HG02571 (cell line): ENCODE results near the gene AFF1.

Experiments used
- ATAC-seq: cut with Tn5 transposase; IDR thresholded peaks from one replicate; pipeline ENCODE4 v1.9.1; 2021; ENCODE audit warnings: mild to moderate bottlenecking, moderate library complexity; ENCODE audit not compliant: unreplicated experiment

The AFF1 gene

DNA sequence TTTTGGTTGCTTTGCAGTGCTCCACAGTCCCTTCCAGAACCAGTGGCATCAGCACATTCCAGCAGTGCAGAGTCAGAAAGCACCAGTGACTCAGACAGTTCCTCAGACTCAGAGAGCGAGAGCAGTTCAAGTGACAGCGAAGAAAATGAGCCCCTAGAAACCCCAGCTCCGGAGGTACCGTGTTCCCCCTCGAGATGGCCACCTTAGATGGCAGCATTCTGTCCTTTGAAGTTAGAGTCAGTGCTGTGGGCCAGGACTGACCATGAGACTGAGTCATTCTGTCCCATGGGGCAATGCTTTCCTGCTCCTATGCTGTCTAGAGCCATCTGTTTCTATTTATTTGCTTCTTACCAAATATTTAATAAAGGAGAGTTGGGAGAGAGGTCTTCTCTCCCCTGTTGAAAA, 173.3 kb downstream of the AFF1 start:
- ATAC-seq = no peak

DNA sequence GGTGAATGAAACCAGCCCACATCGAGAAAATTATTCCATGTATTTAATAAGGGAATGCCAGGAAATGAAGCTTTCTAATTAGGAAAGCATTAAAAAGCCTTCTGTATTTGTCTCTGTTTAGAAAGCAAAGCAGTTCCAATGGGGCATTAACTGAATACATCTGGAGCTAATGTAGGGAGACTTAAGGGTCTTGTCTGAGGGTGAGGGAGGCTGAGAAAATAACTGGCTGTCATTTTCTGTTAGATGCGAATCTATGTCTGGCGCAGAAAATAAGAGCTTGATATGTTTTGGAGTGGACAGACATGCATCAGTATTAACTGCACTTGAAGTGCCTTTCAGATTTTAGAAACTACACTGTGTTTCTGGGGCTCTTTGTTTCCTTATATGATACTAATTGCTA, 174.3 kb downstream of the AFF1 start:
- no peak for ATAC-seq

DNA sequence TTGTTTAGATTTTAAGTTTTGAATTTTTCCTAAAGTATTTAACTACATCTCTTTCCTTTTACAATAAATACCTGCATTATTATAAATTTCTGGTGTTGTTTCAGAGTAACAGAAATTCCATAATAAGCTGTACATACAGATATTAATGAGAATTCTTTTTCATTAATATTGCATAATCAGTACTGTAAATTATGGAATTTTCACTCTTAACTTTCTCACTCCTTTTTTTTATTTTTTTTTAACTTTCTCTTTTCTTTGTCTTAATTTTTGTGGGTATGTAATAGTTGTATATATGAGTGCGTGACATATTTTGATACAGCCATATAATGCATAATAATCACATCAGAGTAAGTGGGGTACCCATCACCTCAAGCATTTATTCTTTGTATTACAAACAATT, 175.1 kb downstream of the AFF1 start:
- no peak for ATAC-seq

DNA sequence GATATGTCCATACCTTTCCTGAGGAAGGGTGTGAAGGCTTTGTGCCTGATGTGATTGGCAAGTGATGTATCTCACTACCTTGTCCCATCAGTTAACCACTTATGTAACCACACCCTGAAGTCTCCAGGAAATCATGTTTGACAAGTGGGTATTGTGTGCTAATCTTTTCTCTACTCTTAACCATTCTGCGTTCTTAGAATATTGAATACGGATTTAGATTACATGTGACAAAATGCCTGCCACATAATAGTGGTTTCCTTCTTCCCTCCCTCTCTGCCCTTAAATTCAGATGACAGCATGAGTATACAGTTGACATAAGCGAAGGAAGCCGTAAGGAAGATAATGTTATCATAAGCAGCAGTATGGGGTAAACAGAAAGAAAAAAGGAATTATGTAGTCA, 177.3 kb downstream of the AFF1 start:
- ATAC-seq = no peak

DNA sequence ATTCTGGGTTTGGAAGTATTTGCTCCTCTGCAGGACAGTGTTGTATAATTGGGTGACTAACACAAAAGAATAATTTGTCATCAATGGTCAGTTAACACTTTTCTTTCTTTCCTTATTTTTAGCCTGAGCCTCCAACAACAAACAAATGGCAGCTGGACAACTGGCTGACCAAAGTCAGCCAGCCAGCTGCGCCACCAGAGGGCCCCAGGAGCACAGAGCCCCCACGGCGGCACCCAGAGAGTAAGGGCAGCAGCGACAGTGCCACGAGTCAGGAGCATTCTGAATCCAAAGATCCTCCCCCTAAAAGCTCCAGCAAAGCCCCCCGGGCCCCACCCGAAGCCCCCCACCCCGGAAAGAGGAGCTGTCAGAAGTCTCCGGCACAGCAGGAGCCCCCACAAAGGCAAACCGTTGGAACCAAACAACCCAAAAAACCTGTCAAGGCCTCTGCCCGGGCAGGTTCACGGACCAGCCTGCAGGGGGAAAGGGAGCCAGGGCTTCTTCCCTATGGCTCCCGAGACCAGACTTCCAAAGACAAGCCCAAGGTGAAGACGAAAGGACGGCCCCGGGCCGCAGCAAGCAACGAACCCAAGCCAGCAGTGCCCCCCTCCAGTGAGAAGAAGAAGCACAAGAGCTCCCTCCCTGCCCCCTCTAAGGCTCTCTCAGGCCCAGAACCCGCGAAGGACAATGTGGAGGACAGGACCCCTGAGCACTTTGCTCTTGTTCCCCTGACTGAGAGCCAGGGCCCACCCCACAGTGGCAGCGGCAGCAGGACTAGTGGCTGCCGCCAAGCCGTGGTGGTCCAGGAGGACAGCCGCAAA, 179.6 kb downstream of the AFF1 start:
- no peak for ATAC-seq

DNA sequence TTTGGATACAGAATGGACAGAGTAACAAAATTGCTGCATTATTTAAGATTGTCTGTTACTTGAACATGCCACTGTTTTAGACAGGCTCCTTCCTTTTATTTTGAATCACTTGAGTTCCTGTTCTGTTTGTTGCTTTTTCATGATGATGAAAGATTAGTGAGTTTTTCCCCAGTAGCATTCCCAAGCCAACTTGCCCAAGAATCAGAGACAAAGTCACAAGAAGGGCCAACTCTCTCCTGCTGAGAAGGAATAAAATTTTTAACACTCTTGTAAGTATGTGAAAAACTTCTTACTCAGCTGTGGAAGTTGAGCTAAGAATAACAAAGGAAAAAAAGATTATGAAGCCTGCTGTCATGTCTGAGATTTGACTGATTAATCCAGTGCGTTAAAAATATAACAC, 181.4 kb downstream of the AFF1 start:
- ATAC-seq = no peak

DNA sequence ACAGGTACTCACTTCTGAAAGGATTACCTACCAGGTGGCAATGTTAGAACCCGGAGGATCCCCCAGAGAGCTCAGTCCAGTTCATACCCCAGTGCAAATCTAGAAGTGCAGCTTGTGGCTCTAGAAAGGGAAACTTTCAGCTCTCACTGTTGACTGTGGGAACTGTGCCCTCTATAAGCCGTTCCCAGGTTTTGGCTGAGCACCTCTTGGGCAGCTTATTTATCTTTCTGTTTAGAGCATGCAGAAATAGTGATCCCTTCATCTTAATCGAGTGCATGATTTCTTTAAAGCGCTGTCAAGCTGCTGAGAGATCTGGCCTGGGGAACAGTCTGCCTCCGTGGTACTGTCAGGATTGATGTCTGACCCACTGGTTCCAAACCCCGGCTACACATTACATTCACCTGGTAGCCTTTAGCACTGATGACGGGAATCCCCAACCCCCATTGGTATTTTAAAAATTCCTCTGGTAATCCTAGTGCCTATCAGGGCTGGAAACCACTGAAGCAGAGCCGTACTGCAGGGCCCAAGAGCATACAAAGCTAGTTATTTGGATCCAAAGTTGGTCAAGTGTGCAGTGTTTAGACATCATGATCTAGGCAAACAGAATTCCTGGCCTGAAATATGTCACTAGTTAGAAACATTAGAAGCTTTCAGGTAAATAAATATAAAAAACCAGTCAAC, 182.4 kb downstream of the AFF1 start:
- no peak for ATAC-seq

DNA sequence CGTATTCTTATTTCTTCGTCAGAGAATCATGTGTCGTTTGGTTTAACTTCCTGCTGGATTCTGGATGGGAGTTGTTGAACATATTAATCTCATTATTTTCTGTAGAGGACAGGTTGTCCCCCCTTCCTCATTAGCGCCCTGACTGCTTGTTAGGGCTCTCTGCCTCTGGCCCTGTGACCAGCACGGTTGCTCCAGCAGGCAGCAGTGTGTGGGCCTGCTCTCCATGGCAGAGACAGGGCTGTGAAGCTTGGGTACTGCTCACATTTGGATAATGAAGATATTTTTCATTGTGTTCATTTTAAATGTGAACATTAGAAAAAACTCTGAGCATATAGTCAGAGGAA, 182.9 kb downstream of the AFF1 start:
- no peak for ATAC-seq

DNA sequence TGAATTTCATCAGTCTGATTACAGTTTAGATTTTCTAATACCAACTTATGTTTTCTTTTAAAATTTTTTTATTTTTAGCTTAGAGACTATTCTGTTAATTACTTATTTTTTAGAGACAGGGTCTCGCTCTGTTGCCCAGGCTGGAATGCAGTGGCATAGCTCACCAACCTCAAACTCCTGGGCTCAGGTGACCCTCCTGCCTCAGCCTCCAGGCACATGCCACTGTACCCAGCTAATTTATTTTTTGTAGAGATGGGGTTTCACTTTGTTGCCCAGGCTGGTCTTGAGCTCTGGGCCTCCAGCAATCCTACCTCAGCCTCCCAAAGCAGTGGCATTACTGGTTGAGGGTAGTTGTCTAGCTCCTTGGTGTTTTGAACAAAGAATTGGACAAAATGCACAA, 183.6 kb downstream of the AFF1 start:
- ATAC-seq = no peak

DNA sequence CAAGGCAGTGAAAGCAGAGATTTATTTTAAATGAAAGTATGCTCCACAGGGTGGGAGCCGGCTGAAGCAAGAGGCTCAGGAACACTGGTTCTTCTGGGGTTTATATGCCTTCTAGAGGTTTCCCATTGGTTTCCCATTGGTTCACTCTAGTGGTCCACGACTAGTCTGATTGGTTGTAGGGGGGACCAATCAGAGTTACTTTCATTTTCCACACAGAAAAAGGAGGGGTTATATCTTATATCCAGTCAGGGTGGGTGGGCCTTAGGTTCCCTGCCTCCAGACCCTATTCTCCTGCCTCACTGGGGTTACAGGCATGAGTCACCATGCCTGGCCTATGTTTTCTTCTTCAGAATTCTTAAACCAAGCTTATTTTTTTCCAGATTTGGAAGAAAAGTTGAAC, 184.0 kb downstream of the AFF1 start:
- ATAC-seq = no peak

DNA sequence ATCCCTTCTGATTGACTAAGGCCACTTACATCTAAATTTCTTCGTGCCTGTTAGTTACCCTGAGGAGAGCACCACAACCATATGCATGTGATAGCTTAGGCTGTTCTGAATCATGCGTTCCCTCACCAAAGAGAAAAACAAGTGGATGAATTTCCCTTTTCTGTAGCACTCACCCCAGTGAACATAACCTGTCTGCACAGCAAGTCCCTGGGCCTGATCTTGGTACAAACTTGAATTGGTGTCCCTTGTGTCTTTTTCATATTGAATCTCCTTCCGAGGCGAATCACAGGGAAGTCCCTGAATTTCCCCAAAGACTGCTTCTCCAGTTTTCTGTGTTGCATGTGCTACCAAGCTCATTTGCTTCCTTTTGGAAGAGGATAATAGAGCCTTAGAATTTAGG, 185.2 kb downstream of the AFF1 start:
- no peak for ATAC-seq

DNA sequence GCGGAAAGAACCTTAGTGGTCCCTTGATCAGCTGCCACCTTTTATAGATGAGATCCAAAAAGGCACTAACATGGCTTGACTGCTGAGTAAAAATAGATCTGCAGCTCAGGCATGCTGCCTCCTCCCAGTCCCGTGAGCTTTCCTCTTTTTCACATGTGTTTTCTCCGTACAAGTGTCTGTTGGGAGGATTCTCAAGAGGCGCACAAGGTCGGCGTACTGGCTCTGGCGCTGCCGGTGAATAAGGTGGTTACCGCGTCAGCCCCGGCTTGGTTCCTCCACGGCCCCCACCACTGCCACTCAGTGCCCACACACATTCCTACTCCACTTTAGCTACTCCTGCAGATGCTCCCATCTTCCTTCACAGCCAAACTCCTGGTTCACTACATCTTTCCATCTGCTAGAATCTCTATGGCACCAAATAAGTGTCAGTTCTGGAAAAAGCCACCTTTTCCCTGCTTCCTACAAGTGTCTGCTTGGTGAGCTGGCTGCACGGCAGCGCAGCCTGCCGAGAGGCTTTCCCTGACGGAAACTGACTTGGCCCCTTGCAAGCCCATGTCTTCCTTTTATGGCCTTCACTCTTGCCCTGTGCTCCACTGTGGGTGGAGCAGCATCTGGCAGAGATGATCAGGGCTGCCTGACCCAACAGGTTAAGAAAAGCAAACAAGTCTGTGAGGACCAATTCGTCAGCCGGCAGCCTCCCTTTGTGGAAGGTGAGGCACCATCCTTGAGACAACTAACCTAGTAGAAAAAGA, 185.8 kb downstream of the AFF1 start:
- ATAC-seq = no peak

DNA sequence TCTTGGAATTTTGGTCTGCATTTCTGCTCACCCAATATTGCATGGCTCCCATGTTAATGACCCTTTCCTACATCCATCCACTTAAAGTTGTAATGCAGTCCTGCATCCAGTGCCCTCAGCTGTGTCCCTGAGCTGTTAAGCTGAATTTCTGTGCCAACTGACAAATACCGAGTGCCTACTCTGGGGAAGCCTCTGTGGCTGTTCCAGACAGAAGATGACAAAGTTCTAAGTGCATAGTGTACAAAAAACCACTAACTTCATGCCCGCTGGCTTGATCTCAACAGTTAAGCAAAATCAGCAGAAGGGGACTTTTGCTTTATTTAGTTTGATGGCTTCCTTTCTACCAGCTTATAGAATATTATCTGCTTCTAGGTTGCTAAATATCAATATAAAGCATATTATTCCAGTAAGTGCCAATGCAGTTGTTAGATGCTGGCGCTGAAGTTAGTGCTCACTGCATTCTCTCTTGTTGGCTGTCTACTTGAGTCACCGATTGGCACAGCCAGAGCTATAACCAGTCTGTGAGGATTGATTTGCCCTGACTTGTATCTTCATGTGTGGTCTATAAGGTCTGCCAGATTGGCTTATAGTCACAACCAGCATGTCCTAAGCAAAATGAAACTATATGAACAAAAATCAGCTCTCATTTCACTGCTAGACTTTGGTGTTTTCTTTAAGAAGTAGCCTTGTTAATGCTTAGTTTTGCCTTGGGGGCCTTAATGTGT, 186.7 kb downstream of the AFF1 start:
- no peak for ATAC-seq

DNA sequence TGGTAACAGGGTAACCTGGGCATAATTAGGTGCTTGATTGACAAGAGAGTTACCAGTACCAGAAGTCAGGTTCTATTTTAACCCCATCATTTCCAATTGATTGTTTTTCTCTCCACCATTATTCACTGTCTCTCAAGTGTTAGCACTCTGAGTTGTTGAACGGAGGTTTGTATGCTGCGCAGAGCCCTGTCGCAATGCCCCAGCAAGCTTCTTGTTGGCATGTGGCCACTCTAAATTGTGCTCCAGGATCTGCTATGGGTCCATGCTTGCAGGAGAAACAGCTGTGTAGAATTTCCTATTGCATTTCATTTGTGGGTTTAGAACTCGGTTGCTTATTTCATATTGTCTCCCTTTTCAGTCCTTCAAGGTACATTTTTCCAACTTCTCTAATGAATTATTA, 187.4 kb downstream of the AFF1 start:
- ATAC-seq = no peak

DNA sequence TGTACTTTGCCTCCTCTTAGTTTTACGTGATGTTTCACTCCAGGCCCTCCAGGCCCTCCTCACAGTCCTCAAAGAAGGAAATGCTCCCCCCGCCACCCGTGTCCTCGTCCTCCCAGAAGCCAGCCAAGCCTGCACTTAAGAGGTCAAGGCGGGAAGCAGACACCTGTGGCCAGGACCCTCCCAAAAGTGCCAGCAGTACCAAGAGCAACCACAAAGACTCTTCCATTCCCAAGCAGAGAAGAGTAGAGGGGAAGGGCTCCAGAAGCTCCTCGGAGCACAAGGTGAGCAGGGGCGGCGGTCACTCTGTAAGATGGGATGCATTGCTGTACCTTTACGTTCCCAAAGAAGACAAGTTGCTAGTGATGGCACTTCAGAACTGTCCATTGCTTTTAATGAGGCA, 191.2 kb downstream of the AFF1 start:
- ATAC-seq = no peak

DNA sequence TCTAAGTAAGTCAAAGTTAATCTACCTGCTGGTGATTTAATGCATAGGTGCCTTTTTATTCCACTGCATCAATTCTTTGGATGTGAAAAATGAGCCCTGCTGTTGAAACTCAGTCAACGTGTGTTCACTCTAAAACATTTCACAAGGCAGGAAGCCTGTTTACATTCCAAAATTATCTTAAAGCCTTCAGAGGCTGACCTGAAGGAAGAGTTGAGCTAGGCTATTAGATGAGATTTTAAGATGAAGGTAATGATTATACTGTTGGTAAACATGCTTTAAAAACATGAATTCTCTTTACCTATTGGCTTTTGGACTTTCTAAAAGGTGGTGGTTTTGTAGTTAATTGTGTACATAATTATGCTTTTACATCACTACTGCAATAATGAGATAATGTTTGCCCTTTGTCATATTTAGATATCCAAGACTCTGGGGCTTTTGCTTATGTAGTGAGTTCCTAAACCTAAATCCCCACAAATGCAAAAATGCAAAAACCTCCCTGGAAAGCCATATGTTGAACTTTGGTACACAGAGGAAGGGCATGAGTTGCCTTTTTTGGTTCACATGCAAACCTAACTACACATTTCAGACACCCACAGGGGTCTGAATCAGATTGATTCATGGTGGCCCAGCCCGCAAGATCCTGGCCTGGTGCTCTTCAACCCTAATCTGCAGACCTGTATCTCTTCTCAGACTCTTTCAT, 193.3 kb downstream of the AFF1 start:
- ATAC-seq = no peak

DNA sequence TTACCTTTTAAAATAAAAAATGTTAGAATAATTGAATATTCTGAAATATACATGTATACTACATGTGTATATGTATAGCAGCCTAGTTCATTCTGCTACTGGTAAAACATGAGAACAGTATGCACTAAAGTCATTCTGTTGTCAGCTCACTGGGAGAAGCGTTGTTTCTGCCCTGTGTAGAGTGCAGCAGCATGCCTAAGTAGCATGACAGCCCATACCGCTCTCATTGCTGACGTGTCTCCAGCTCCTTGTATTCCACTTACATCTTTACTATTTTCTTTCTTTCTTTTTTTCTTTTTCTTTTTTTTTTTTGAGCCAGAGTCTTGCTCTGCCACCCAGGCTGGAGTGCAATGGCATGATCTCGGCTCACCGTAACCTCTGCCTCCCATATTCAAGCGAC, 194.9 kb downstream of the AFF1 start:
- ATAC-seq = no peak

DNA sequence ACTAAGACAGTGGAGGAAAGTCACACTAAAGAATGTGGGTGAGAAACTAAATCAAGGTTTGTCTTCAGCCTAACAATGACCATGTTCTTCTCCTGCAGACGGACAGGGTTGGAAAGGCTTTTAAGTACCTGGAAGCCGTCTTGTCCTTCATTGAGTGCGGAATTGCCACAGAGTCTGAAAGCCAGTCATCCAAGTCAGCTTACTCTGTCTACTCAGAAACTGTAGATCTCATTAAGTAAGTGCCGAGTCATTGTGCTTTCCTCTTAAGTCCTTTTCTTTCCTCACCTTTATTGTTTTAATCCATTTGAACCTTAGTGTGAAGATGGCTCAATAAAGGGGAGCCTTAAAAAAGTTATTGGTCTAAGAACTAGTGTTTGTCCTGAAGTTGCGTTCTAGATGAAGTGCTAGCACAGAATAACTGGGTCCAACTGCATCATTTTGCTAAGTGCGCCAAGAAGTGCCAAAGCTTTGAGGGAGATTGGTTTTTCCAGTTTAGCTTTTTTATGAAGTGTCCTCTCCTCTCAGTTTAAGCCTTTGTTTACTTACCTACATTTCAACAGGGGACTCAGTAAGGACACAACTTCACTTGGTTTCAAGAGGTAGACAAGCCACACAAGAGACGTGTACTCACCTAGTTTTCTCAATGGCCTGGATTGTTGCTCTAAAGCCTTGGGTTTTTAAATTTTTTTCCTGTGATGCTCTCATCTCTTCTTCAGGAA, 196.3 kb downstream of the AFF1 start:
- no peak for ATAC-seq

DNA sequence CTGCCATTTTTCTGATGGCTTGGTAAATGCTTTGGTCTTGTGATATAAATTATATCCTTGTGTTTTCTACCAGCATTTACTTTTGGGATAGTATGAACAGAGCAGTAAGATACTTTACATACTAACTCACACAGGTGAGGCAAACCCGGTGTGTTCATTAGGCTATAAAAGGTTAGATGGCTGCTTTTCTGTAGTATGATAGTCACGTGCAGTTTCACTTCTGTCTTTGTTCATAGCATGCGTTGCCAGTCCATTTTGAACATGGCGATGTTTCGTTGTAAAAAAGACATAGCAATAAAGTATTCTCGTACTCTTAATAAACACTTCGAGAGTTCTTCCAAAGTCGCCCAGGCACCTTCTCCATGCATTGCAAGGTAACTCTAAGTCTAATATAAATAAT, 197.2 kb downstream of the AFF1 start:
- ATAC-seq = no peak

DNA sequence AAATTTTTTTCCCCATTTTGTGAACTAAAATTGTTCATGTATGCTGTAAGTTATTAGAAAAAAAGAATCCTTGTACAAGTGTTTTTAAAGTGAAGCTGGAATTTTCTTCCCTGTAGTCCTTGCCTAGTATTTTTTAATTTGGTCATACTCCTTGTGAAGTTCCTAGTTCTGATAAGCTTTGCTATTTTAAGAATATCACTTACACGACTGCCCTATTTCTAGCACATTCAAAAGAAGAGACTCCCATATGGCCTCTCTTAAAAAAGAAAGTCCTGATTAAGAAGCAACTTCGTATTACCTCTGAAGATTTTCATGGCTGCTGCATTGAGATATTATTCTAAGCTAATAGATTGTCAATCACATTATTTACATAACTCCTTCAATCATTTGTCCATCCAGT, 198.4 kb downstream of the AFF1 start:
- no peak for ATAC-seq
